Activated CD8-positive, alpha-beta memory T cell treated with anti-CD3 and anti-CD28 coated beads for 4 hours (primary cell): ENCODE measurements around the gene RPLP2.

ENCODE experiments used
- DNase-seq, 2 donors: peaks; one replicate each; pipeline ENCODE4 v3.0.0-alpha.2; 2020; ENCODE audit warnings: low read depth in 2 of 2

The RPLP2 gene

DNA sequence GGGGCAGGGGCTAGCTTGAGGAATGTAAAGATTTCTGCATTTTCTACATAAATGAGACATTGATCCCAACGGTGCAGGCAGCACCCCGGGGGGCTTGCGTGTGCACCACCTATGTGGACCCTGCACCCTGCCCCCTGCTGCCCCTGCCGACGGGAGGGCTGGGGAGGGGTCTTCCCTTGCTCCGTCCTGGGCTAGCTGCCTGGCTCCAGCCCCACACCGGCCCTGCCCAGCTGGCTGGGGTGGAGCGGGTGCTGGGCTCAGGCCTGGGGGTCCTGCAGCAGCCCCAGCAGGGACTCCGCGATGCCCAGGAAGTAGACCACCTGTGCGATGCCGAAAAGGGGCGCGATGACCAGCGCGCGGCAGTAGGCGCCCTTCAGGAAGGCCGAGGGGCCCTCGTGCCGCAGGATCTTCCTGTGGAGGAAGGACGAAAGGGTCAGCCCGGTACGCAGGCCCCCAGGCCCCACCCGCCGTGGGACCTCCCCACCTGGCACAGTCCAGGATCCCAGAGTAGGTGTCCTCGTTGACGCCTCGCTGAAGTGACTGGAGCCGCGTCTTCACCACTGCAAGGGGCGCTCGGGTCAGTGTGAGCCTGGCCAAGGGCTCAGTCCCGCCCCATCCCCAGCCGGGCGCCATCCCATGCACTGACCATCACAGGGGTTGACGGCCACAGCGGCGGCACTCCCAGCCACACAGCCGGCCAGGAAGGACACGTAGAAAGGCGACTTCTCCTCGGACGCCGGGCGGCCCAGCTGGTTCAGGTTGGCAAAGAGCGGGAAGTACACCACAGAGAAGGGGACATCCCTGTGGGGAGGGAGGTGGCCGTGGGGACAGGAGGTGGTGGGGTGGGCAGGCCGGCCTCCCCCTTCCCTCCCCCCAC lies 17.9 kb upstream of the RPLP2 start:
- no peak for DNase-seq

DNA sequence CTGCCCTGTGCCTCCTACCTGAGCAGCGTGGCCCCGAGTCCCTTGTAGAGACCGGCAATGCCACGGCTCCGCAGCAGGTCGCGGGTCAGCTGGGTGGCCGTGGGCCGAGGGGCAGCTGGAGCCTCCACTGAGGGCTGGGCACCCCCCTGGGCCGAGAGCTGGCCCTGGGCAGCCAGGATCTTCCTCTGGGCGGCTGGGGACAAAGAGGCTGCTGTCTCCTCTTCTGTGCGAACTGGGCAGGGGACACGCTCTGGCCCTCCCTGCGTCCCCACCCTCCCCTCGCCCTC lies 17.3 kb upstream of the RPLP2 start:
- DNase-seq, result no peak

DNA sequence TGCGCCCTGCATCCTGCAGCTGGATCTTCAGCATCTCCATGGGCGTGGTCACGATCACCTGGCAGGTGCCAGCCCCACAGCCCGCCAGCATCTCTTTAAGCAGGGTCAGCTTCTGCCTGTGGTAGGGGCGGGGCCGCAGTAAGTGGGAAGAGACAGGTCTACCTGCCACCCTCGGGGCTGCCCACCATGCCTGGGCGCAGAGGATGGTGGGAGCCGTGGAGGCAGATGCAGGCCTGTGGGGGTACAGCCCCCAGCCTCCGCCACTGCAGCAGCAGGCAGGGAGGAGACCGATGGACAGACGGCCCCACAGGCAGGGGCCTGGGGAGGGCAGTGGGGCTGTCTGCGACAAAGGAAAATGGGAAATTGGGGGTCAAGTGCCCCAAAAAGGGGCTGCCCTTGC lies 16.9 kb upstream of the RPLP2 start:
- DNase-seq, result no peak

GRCh38 chr11:793556-793955 lies 16.2 kb upstream of the RPLP2 start:
- DNase-seq, result no peak

DNA sequence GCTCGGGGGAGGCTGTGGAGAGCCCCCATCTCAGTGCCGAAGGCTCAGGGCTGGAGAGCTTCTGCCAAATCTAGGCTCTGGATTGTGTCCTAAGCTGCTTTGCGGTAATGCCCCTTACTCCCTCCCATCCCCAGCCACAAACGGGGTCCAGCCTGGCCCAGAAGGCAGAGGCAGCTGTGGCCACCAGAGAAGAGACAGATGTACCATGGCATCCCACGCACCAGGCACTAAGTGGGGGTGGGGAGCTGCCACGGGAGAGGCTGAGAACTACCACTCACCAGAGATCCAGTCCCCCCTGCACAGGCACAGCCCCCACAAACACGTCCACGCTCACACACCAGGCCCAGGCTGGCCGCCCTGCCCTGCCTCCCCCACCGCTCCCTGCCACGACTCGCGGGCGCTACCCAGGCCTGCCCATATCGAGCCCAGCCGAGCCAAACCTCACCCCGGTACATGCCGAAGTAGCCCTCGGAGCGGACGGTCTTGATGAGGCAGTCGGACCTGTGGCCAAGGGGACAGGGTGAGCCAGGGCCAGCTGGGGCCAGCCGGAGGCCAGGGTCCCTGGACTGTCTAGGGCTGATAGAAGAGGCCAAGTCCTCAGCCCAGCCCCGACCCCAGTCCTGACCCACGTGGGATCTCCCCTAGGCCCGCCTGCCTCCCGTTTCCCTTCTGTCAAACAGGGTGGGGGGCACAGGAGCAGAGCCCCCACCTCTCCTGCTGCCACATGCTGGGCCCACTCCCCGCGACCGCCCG lies 15.6 kb upstream of the RPLP2 start:
- no peak for DNase-seq

DNA sequence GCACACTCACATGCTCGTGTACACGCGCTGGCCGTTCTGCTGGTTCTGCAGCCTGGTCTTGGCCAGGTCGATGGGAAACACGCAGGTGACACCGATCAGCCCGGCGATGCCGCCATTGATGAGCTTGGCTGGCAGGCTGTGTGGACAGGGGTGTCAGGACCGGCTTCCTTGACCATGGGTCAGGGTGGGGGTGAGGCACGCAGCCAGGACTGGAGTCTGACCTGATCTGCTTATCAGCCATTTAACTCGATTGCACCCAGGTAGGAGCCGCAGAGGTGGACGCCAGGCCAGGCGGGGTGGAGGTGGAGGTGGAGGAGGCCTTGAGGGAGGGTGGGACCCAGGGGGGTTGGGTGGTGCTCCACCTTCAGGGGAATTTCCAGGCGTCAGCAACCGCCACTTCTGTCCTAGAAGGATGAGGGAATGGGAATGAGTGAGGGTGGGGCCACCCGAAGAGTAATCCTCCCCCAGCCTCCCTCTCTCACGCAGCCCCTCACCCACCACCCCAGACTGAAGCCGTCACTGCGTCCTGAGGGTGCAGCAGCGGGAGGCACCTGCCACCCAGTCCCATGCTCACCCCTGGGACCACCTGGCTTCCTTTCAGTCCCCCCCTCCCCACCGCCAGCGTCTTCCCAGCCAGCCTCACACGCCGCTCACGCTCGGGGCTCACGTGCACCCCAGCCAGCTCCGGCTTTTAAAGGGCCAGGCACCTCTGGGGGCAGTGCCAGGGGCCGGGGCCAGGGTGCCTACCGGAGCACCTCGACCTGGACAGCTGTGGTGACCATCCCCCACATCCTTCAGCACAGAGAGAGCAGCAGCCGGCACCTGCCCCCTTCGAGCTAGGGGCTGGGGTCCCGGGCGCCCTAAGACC lies 14.8 kb upstream of the RPLP2 start:
- no peak for DNase-seq

GRCh38 chr11:795634-796564 lies 13.9 kb upstream of the RPLP2 start:
- DNase-seq, result peak; percentile 67 to 77

- no peak for DNase-seq
Measured at GRCh38 chr11:796565-797295, 13.0 kb upstream of the RPLP2 start.

DNA sequence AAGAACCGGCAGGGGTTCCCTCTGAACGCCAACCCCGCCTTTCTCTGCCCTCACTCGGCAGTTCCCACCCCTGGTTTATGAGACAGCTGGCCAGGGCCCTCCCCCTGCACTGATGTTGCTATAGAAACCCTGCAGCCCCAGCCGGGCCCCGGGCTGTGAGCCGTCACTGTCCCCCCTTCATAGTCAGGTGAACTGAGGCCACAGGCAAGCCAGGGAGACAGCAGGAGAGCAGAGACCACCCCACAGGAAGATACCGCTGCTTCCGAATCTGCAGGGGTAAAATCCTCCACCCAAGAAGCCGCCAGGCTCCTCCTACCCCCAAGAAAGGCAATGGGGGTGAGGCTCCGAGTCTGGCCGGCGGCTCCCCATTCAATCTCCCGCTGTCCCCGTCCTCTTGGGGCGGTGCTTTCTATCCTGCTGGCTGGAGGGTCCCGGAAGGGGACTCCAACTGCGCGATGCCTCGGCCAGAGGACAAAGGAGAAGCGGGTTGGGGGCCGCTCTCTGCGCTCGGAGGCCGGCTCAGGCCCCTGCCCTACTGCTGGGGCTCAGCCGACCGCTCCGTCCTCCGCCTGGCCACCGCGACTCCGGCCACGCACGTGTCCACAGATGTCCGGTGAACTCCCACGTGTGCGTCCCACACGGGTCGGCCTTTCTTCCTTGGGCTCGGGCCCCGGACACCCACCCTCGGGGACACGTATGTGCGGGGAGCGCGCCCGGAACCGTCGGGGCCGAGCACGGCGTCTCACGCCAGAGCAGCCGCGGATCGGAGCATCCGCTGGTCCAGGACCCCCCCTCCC lies 12.3 kb upstream of the RPLP2 start:
- DNase-seq, result peak; percentile 43 to 65

DNA sequence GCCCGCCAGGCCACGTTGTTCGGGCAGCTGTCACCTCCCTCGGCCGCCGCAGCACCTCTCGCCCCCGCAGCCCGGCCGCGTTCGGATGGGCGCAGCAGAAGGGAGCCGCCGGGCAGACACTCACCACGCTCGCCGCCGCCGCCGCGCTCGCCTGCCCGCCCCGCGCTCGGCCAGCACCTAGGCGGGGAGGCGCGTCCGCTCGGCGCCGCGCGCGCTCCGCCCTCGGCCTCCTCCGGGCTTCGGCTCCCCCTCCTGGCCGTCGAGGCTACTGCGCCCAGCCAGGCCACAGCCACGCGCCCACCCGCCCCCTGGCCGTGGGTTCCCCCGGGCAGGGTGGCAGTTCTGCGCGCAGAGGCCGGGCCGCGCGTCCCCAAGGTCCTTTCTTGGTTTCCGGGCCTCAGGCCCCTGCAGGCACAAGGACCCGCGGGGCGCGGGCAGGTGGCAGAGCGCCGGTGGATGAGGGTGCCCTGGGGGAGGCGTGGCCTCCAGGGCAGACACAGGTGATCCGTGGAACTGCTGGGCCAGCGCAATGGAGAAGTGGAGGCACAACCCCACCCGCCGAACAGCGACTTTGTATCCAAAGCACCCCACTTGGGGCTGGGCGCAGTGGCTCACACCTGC lies 11.6 kb upstream of the RPLP2 start, which contains the start of gene SLC25A22:
Gene SLC25A22 (minus strand): TSS at position 189 of the 621 bp plus-strand sequence. CDS start 3,275 bp downstream, outside the sequence.
- DNase-seq, result peak; percentile 54 to 65

DNA sequence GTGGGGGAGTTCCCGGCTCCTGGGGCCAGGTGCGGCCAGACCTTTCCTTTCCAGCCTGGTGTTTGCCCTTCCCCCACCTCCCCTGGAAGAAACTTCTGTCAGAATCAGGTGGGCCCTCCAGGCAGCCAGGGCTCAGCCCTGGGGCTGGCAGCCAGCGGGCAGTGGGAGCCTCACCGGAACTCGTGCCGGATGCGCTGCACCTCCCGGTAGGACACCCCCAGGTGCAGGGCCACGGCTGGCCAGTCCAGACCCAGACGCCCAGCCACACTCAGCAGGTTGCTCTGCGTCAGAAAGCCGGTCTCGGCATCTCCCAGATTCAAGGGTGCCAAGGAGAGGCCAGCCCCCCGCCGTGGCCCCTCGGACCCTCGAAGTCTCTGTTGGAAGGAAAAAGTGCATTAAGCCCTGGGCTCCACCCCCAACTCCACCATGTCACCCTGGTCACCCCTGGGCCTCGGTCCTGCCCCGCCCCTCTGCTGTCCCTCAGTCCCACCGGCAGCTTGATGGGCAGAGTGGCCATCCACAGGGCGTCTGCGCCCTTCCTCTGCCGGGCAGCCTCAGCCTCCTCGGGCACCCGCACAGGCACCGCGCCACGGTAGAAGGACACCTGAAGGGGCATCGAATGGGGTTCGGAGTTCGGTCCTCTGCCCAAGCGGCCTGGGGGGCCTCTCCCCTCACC lies 10.0 kb upstream of the RPLP2 start:
- DNase-seq, result no peak

DNA sequence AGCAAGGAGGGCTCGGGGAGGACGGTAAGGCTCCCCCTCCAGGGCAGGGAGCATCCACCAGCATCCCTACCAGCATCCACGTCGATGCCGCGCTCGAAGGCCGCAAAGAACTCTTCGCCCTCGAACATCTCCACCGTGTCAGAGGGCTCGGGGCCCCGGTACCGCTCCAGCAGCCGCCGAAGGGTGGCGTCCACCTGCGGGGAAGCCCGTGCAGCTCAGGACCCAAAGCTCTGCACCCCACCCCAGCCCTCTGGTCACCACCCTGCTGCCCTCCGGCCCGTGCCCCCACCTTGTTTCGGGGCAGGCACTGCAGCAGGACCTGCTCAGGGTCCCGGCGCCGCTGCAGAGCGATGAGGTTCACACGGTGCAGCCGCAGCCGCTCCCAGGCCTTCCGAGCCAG lies 9.3 kb upstream of the RPLP2 start:
- DNase-seq, result no peak

- DNase-seq, result no peak
Measured at GRCh38 chr11:801097-801780, 8.5 kb upstream of the RPLP2 start.

DNA sequence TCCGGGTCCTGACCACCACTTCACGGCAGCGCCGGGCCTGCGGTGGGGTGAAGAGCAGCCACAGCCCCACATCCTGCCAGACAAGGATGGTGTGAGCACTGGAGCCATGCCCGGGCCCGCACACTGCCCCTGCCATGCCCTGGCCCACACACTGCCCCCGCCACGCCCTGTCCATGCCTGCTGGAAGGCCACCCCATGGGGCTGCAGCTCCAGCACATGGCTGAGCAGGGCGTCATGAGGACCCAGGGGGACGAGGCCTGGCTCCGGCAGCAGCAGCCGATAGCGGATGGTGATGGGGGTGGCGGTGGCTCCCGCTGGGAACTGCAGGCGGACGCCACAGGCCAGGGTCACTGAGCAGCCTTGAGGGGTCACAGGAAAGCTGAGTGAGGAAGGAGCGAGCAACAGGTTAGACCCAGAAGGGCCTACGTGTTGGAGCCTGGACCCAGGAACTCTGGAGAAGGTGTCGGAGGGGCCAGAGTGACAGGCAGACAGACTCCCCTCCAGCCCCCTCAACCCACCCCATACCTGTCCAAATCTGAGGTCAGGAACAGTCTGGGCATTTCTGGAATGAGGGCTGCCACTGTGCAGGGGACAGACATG lies 7.6 kb upstream of the RPLP2 start:
- DNase-seq, result no peak

- no peak for DNase-seq
Measured at GRCh38 chr11:802693-803466, 6.9 kb upstream of the RPLP2 start.

- DNase-seq, result no peak
Measured at GRCh38 chr11:803467-803742, 6.4 kb upstream of the RPLP2 start.
